ENCODE results near the gene FMO5. TPM values are rescaled to one million over a fixed set of nuclear protein-coding genes. Genes with fewer than 3 reads are reported as not detected.
A peak's percentile ranks its signal among the peaks of the same experiment; 100 is the strongest.
"Not testable (repeated sequence)": the region's sequence is repeated elsewhere in the genome, so short reads cannot be mapped to it uniquely, and the experiment has no call there.

FMO5 gene
- polyA plus RNA-seq, 4 donors, result 15.3 to 115 (median 54.2) TPM

DNA sequence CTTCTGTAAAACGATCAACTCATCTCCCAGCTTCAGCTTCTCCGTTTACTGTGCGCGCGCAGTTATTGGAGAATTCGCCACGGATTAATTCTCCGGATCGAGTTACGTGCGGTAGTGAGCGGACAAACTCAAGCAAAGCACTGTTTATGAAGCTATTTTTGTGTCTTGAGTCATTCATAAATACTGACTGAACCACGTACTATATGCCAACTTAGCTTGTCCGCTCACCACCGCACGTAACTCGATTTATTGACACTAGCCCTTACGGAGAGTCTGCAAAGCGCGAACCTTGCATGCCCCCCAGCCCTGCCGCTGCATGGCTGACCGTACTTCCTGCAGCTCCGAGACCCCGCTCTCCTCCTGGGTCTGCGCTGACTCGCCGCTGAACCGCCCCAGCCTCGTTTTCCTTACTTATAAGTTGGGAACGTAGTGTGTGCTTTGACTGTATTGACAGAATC, 18.1 kb upstream of the FMO5 start:
- peak in 1 of 2 donors; percentile 29 for DNase-seq
- FAIRE-seq, result no peak
- H3K27me3 ChIP-seq (ENCODE audit: control insufficient read depth in 3 of 3, insufficient read depth in 3 of 3, low read length in 3 of 3), result no peaks in the 10 kb centered on the region
- H3K4me1 ChIP-seq (ENCODE audit: control insufficient read depth in 3 of 3, insufficient read depth in 2 of 3, low read depth in 1 of 3, low read length in 2 of 3), result peaks cover 7 to 15% (median 10%) of the 10 kb centered on the region in 3 donors
- no peaks in the 10 kb centered on the region for H3K9me3 ChIP-seq (ENCODE audit: control insufficient read depth in 2 of 2, insufficient read depth in 1 of 2, low read depth in 1 of 2, low read length in 1 of 2)
- H3K4me3 ChIP-seq (ENCODE audit: low read depth in 1 of 3, low read length in 3 of 3), result peak overlapping the region; percentile 75 to 100 (median 90)
- WGBS, 3 donors, result 0% methylated on average over 30 of the region's 30 CpGs
- peaks cover 0 to 3% (median 0%) of the 10 kb centered on the region in 3 donors for H3K36me3 ChIP-seq (ENCODE audit: control insufficient read depth in 3 of 3, insufficient read depth in 2 of 3, low read depth in 1 of 3, low read length in 3 of 3)
- peak overlapping the region; percentile 0 to 94 (median 87) for H3K27ac ChIP-seq (ENCODE audit: low read depth in 1 of 3, low read length in 2 of 3)

DNA sequence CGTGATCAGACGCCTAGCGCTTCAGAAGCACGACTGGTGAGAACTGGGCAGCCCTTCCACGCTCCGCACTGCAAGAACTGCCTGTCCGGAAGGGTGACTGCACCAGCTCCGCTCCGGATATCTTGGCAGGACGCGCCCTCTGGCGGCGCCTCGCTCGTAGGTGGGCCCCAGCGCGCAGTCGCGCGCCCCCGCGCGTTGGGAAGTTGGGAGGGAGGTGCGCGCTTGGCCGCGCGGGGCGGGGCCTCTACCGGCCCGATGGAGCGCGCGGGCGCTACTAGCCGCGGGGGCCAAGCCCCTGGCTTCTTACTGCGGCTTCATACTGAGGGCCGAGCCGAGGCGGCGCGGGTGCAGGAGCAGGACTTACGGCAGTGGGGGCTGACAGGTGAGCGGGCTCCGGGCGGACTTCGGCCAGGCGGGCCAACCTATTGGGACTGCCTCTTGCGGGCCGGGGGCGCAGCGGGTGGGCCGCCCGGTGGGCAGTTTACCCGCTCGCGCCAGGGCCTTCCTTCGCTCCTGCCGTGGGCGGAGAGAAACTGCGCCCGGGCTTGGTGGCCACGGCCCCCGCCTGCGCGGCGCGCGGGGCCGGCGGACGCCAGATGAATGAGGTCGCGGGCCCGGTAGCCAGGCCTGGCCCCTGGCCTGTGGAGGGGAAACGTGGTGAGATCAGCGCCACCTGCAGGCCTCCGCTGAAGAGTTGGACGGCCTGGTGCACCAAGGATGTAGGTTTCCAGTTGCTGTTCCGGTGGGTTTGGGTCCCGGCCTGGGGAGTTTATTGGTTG, 17.5 kb upstream of the FMO5 start, which contains the start of gene CHD1L:
Gene CHD1L, plus strand, starts transcription at position 236 of the 779 bp plus-strand sequence. Its CDS starts 20 bp downstream, at position 256.
- peaks cover 0 to 3% (median 0%) of the 10 kb centered on the region in 3 donors for H3K36me3 ChIP-seq (ENCODE audit: control insufficient read depth in 3 of 3, insufficient read depth in 2 of 3, low read depth in 1 of 3, low read length in 3 of 3)
- peak within 1 kb of the TSS; percentile 78 to 94 (median 87) for H3K27ac ChIP-seq (ENCODE audit: low read depth in 1 of 3, low read length in 2 of 3)
- H3K27me3 ChIP-seq (ENCODE audit: control insufficient read depth in 3 of 3, insufficient read depth in 3 of 3, low read length in 3 of 3), result no peaks in the 10 kb centered on the region
- H3K4me1 ChIP-seq (ENCODE audit: control insufficient read depth in 3 of 3, insufficient read depth in 2 of 3, low read depth in 1 of 3, low read length in 2 of 3), result peaks cover 7 to 21% (median 10%) of the 10 kb centered on the region in 3 donors
- H3K9me3 ChIP-seq (ENCODE audit: control insufficient read depth in 2 of 2, insufficient read depth in 1 of 2, low read depth in 1 of 2, low read length in 1 of 2), result no peaks in the 10 kb centered on the region
- peak; percentile 96 to 99 for DNase-seq
- peak within 1 kb of the TSS; percentile 75 to 100 (median 90) for H3K4me3 ChIP-seq (ENCODE audit: low read depth in 1 of 3, low read length in 3 of 3)
- WGBS, 3 donors, result 0 to 1% (median 0%) methylated on average over 67 to 82 of the region's 82 CpGs
- FAIRE-seq, result no peak

DNA sequence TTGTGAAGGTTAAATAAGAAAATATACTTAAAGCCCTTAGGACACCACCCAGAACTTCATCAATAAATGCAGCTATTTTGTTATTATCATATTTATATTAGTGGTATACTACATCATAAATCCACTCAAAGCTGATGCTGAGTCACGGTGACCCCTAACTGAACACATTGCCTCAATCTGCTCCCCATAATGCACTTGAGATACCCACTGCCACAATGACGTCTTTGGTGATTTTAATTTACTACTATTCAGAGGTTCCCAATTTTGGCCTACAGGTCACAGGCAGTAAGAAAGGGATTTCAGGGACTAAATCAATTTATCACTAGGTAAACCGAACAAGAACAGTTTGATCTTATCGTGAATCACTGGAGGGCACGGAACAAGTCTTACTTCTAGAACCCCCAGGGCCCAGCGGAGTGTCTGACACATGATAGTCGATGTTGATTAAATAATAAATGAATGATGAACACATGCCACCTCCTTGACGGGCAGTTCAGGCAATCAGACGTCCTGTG, 16.9 kb upstream of the FMO5 start:
- 14 to 24% (median 15%) methylated on average over 9 of the region's 9 CpGs for WGBS, 3 donors
- Histone ChIP-seq H3K9me3 (ENCODE audit: control insufficient read depth in 2 of 2, insufficient read depth in 1 of 2, low read depth in 1 of 2, low read length in 1 of 2) (no peaks in the 10 kb centered on the region), H3K36me3 (ENCODE audit: control insufficient read depth in 3 of 3, insufficient read depth in 2 of 3, low read depth in 1 of 3, low read length in 3 of 3) (peaks cover 0 to 3% (median 0%) of the 10 kb centered on the region in 3 donors), H3K27me3 (ENCODE audit: control insufficient read depth in 3 of 3, insufficient read depth in 3 of 3, low read length in 3 of 3) (no peaks in the 10 kb centered on the region), H3K4me3 (ENCODE audit: low read depth in 1 of 3, low read length in 3 of 3) (peak overlapping the region in 2 of 3 donors; percentile 4 to 5), H3K27ac (ENCODE audit: low read depth in 1 of 3, low read length in 2 of 3) (peak overlapping the region; percentile 48 to 80 (median 70)), H3K4me1 (ENCODE audit: control insufficient read depth in 3 of 3, insufficient read depth in 2 of 3, low read depth in 1 of 3, low read length in 2 of 3) (peaks cover 5 to 27% (median 8%) of the 10 kb centered on the region in 3 donors)
- FAIRE-seq (no peak), DNase-seq (no peak)

DNA sequence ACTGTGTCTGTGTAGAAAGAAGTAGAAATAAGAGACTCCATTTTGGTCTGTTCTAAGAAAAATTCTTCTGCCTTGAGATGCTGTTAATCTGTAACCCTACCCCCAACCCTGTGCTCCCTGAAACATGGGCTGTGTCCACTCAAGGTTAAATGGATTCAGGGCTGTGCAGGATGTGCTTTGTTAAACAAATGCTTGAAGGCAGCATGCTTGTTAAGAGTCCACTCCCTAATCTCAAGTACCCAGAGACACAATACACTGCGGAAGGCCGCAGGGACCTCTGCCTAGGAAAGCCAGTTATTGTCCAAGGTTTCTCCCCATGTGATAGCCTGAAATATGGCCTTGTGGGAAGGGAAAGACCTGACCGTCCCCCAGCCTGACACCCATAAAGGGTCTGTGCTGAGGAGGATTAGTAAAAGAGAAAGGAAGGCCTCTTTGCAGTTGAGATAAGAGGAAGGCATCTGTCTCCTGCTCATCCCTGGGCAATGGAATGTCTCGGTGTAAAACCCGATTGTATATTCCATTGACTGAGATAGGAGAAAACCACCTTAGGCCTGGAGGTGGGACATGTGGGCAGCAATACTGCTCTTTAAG, 15.1 kb upstream of the FMO5 start:
- DNase-seq; H3K4me3 ChIP-seq (ENCODE audit: low read depth in 1 of 3, low read length in 3 of 3); H3K27me3 ChIP-seq (ENCODE audit: control insufficient read depth in 3 of 3, insufficient read depth in 3 of 3, low read length in 3 of 3); H3K36me3 ChIP-seq (ENCODE audit: control insufficient read depth in 3 of 3, insufficient read depth in 2 of 3, low read depth in 1 of 3, low read length in 3 of 3); FAIRE-seq; H3K27ac ChIP-seq (ENCODE audit: low read depth in 1 of 3, low read length in 2 of 3): not testable (repeated sequence)
- 82 to 90% (median 88%) methylated on average over 5 of the region's 5 CpGs for WGBS, 3 donors
- Histone ChIP-seq H3K4me1 (ENCODE audit: control insufficient read depth in 3 of 3, insufficient read depth in 2 of 3, low read depth in 1 of 3, low read length in 2 of 3) (peaks cover 9 to 34% (median 10%) of the 10 kb centered on the region in 3 donors), H3K9me3 (ENCODE audit: control insufficient read depth in 2 of 2, insufficient read depth in 1 of 2, low read depth in 1 of 2, low read length in 1 of 2) (peaks cover 0 to 12% of the 10 kb centered on the region in 2 donors)

DNA sequence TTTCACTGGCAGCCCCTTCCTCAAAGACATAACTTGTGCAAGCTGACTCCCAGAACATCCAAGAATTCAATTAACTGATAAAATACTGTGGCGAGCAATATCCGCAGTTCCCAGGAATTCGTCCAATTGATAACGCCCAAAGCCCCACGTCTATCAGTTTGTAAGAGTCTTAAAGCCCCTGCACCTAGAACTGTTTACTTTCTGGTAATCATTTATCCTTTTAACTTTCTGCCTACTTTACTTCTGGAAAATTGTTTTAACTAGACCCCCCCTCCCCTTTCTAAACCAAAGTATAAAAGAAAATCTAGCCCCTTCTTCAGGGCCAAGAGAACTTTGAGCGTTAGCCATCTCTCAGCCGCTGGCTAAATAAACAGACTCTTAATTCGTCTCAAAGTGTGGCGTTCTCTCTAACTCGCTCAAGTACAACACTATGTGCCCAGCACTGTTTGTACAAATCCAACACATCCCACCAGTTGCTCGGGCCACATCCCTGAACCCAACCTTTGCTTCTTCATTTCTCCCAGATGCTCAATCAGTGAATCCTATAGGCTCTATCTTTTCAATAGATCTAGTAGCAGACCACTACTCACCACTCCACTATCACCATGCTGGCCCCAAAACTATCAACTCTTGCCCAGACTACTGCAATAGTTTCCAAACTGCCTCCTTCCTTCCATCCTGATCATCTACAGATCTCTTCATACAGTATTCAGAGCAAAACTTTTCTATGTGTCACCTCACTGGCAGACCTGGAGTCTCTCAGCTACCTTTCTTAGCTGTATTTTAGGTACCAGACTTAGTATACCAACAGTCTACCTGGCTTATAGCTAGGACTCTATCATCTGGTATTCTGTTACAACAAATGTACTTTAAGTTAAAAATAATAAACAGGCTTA, 14.0 kb upstream of the FMO5 start:
- Histone ChIP-seq H3K27ac (ENCODE audit: low read depth in 1 of 3, low read length in 2 of 3) (peak overlapping the region in 2 of 3 donors; percentile 49 to 72), H3K4me3 (ENCODE audit: low read depth in 1 of 3, low read length in 3 of 3) (no peak overlapping the region), H3K36me3 (ENCODE audit: control insufficient read depth in 3 of 3, insufficient read depth in 2 of 3, low read depth in 1 of 3, low read length in 3 of 3) (no peaks in the 10 kb centered on the region), H3K9me3 (ENCODE audit: control insufficient read depth in 2 of 2, insufficient read depth in 1 of 2, low read depth in 1 of 2, low read length in 1 of 2) (peaks cover 0 to 12% of the 10 kb centered on the region in 2 donors), H3K4me1 (ENCODE audit: control insufficient read depth in 3 of 3, insufficient read depth in 2 of 3, low read depth in 1 of 3, low read length in 2 of 3) (peaks cover 9 to 41% (median 10%) of the 10 kb centered on the region in 3 donors), H3K27me3 (ENCODE audit: control insufficient read depth in 3 of 3, insufficient read depth in 3 of 3, low read length in 3 of 3) (no peaks in the 10 kb centered on the region)
- FAIRE-seq, result no peak
- no peak for DNase-seq
- WGBS, 3 donors, result 19 to 56% (median 28%) methylated on average over 11 of the region's 11 CpGs

DNA sequence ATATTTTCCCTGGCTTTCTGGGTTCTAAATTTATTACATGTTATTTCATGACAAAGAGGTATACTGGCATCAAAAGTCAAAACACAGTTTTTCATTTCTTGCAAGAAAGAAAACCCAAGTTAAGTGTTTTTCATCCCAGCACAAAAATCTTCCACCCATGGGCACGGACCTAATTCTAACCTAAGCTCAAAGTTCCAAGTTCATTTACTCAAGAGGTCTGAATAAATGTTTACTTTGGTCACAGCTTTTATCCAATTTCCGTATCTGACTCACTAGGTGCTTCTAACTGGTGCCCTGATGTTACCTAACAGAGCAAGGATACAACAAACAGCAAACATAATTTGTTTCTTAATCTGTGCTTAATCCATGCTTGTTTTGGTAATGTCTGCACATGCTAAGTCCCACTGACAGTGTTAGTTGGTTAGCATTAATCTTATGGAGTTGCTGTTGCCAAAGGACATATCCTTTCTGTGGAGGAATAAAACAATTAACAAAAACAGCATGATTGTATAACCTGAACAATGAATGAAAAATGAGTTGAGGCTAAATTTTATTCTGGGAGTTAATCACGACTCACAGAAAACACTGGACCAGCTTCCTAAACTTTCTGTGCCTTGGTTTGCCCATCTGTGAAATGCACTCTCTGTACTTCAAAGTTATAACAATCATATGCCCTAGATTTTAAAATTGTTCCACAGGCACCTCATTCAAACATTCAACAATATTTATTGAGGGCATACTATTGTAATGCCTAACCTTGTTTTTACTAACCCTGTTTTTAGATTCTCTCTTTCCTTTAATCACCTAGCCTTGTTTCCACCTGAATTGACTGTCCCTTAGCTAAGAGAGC, 13.1 kb upstream of the FMO5 start:
- no peak overlapping the region for H3K4me3 ChIP-seq (ENCODE audit: low read depth in 1 of 3, low read length in 3 of 3)
- FAIRE-seq, result peak; percentile 59
- H3K27ac ChIP-seq (ENCODE audit: low read depth in 1 of 3, low read length in 2 of 3), result peak overlapping the region; percentile 49 to 73 (median 58)
- no peaks in the 10 kb centered on the region for H3K36me3 ChIP-seq (ENCODE audit: control insufficient read depth in 3 of 3, insufficient read depth in 2 of 3, low read depth in 1 of 3, low read length in 3 of 3)
- peak; percentile 63 to 94 for DNase-seq
- peaks cover 0 to 12% of the 10 kb centered on the region in 2 donors for H3K9me3 ChIP-seq (ENCODE audit: control insufficient read depth in 2 of 2, insufficient read depth in 1 of 2, low read depth in 1 of 2, low read length in 1 of 2)
- 16 to 42% (median 21%) methylated on average over 3 of the region's 3 CpGs for WGBS, 3 donors
- H3K27me3 ChIP-seq (ENCODE audit: control insufficient read depth in 3 of 3, insufficient read depth in 3 of 3, low read length in 3 of 3), result no peaks in the 10 kb centered on the region
- H3K4me1 ChIP-seq (ENCODE audit: control insufficient read depth in 3 of 3, insufficient read depth in 2 of 3, low read depth in 1 of 3, low read length in 2 of 3), result peaks cover 6 to 43% (median 9%) of the 10 kb centered on the region in 3 donors

DNA sequence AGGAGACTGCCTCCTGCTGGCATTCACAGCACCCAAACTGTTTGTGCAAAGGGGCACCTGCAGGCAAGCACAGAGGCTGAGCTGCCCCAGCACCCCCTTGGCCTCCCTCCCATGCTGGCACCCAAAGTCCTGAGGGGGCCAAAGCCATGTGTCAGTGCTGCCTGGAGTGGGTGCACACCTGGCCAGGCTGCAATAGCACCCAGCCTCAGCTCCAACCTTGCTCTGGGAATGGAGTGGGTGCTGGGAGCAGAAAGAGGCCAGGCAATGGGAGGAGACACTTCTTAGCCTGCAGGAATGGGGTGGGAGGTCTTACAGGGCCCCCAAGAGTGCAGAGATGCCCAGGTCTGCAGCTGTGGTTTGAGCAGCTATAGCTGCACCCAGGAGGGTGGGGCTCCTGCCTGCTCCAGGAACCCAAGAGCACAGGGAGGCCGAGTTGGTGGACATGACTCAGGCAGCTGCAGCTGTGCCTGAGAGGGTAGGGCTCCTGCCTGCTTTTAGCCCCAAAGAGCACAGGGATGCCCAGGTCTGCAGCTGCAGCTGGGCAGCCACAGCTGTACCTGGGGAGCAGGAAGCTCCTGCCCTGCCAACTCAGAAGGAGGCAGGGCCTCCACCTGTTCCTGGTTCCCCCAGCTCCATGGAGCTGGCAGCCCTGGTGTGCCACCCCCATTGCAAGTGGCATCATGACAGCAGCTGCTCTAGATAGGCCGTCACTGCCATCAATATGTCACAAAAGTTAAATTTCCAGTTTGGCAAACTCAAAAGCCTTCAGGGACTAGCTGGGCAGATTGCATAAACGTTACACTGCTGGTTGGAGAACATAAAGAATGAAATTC, 12.0 kb upstream of the FMO5 start:
- Histone ChIP-seq H3K4me1 (ENCODE audit: control insufficient read depth in 3 of 3, insufficient read depth in 2 of 3, low read depth in 1 of 3, low read length in 2 of 3) (peaks cover 6 to 43% (median 9%) of the 10 kb centered on the region in 3 donors), H3K27me3 (ENCODE audit: control insufficient read depth in 3 of 3, insufficient read depth in 3 of 3, low read length in 3 of 3) (no peaks in the 10 kb centered on the region), H3K4me3 (ENCODE audit: low read depth in 1 of 3, low read length in 3 of 3) (no peak overlapping the region), H3K9me3 (ENCODE audit: control insufficient read depth in 2 of 2, insufficient read depth in 1 of 2, low read depth in 1 of 2, low read length in 1 of 2) (peaks cover 0 to 15% of the 10 kb centered on the region in 2 donors), H3K36me3 (ENCODE audit: control insufficient read depth in 3 of 3, insufficient read depth in 2 of 3, low read depth in 1 of 3, low read length in 3 of 3) (no peaks in the 10 kb centered on the region), H3K27ac (ENCODE audit: low read depth in 1 of 3, low read length in 2 of 3) (peak overlapping the region; percentile 49 to 92 (median 73))
- FAIRE-seq (no peak), DNase-seq (peak; percentile 46 to 83)
- WGBS, 3 donors, result 5 to 44% (median 22%) methylated on average over 3 of the region's 3 CpGs

Data from small intestine (tissue), 7 donors.